HG02678 (cell line): ENCODE measurements around the gene FCHSD2.
"Not testable (repeated sequence)": the region's sequence is repeated elsewhere in the genome, so short reads cannot be mapped to it uniquely, and the experiment has no call there.

Experiments
- ATAC-seq: cut with Tn5 transposase; IDR thresholded peaks from one replicate; pipeline ENCODE4 v1.9.1; 2021; ENCODE audit warnings: mild to moderate bottlenecking, moderate library complexity; ENCODE audit not compliant: unreplicated experiment

Gene FCHSD2

DNA sequence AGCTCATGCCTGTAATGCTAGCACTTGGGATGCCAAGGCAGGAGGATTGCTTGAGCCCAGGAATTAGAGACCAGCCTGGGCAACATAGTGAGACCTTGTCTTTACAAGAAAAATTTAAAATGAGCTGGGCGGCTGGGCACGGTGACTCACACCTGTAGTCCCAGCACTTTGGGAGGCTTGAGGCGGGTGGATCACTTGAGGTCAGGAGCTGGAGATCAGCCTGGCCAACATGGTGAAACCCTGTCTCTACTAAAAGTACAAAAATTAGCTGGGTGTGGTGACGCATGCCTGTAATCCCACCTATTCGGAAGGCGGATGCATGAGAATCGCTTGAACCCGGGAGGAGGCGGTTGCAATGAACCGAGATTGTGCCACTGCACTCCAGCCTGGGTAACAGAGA is 330.4 kb downstream of the FCHSD2 start:
- ATAC-seq, result not testable (repeated sequence)

DNA sequence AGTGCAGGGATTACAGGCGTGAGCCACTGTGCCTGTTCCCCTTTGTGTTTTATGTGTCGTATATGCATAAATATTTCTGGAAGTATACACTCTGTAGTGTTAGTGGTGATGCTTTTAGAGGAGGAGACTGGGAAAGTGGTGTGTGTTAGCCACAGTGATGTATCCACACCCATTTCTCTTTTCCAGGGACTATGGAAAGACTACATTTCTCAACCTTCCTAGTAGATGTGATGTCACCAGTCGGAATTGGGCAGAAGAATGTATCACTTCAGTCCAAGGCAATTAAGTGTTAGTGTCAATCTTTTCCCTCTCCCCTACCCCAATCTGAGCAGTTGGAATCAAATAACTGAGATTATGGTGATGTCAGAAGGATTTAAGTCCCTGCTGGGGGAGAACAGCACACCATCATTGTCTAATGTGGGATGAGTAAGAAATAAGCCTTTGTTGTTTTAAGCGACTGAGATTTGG is 333.8 kb downstream of the FCHSD2 start:
- no peak for ATAC-seq

DNA sequence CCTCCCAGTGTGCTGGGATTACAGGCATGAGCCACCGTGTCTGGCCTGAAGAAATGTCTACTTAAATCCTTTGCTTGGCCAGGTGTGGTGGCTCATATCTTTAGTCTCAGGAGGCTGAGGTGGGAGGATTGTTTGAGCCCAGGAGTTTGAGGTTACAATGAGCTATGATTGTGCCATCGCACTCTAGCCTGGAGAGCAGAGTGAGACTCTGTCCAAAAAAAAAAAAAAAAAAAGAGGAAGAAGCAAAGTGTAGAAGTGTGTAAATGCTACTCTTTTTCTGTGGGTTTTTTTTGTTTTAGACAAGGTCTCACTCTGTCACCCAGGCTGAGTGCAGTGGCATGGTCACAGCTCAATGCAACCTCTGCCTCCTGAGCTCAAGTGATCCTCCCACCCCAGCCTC is 334.3 kb downstream of the FCHSD2 start:
- ATAC-seq, result no peak

DNA sequence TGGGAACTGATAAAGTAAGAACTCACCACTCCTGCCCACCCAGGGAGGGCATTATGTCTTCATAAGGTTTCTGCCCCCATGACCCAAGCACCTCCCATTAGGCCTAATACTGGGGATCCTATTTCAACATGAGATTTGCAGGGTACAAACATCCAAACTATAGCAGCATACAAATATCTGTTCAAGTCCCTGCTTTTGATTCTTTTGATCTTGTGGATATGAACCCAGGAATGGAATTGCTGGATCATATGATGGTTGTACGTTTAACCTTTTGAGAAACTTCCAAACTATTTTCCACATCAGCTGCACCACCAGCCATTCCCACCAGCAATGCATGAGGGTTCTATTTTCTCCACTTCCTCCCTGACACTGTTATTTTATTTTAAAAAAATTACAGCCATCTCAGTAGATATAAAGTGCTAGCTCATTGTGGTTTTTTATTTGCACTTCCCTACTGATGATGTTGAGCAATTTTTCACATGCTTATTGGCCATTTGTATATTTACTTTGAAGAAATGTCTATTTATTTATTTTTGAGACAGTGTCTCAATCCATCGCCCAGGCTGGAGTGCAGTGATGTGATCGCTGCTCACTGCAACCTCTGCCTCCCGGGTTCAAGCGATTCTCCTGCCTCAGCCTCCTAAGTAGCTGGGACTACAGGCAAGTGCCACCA is 335.0 kb downstream of the FCHSD2 start:
- ATAC-seq, result no peak

DNA sequence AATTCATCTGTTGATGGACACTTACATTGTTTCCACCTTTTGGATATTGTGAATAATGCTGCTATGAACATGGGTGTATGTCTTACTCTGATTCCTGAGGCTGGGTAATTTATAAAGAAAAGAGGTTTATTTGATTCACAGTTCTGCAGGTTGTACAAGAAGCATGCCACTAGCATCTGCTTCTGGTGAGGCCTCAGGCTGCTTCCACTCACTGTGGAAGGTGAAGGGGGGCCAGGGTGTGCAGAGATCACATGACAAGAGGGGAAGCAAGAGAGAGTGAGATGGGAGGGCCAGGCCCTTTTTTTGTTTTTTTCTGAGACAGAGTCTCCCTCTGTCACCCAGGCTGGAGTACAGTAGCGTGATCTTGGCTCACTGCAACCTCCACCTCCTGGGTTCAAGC is 335.7 kb downstream of the FCHSD2 start:
- ATAC-seq, result not testable (repeated sequence)

DNA sequence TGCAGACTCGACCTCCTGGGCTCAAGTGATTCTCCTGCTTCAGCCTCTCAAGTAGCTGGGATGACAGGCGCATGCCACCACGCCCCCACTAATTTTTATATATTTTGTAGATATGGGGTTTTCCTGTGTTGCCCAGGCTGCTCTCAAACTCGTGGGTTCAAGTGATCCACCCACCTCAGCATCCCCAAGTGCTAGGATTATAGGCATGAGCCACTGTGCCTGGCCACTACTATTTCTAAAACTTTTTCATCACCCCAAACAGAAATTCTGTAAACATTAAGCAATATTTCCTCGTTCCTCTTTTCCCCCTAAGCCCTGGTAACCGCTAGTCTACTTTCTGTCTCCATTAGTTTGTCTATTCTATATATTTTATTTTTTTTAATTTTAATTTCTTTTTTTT is 336.9 kb downstream of the FCHSD2 start:
- no peak for ATAC-seq

DNA sequence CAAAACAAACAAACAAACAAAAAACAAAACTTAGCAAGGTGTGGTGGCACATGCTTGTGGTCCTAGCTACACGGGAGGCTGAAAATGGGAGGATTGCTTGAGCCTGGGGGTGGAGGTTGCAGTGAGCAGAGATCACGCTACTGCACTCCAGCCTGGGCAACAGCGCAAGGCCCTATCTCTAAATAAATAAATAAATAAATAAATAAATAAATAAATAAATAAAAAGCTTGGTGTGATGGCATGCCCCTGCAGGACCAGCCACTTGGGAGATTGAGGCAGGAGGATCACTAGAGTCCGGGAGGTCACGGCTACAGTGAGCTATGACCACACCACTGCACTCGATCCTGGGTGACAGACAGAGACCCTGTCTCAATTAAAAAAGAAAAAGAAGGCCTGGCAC is 339.3 kb downstream of the FCHSD2 start:
- no peak for ATAC-seq

DNA sequence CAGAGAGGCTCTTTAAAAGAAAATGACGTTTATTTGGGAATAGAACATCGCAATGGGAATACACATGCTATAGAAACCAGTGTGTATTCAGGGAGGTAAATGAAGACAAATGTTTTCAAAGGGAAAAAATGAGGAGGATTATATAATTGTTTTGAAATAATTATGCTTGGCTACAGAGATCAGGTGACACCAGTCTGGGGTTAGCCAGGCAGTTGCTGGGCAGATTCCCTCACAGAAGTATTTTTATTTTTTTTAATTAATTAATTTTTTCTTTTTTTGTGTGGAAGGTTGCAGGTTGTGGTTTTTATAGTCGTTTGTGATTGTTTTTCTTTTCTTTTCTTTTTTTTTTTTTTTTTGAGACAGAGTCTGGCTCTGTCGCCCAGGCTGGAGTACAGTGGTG is 342.7 kb downstream of the FCHSD2 start:
- no peak for ATAC-seq

DNA sequence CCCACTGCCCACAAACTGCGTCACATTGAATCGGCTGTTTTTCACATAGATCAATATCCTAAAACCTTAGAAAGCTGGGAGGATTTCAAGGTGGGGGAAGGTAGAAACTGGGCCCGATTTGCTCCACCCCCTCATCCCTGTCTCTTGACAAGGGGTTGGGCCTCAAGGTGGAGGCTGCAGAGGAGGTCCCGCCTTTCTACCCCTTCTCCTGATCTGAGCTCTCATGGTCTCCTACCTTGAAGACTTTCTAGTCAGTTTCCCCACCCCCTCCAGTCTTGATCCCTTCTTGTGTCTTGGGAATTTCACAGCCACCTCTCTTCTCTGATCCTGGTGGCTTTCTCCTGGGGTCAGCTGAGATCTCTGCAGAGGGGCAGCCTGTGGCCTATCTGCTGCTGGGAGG is 343.8 kb downstream of the FCHSD2 start:
- ATAC-seq, result no peak

DNA sequence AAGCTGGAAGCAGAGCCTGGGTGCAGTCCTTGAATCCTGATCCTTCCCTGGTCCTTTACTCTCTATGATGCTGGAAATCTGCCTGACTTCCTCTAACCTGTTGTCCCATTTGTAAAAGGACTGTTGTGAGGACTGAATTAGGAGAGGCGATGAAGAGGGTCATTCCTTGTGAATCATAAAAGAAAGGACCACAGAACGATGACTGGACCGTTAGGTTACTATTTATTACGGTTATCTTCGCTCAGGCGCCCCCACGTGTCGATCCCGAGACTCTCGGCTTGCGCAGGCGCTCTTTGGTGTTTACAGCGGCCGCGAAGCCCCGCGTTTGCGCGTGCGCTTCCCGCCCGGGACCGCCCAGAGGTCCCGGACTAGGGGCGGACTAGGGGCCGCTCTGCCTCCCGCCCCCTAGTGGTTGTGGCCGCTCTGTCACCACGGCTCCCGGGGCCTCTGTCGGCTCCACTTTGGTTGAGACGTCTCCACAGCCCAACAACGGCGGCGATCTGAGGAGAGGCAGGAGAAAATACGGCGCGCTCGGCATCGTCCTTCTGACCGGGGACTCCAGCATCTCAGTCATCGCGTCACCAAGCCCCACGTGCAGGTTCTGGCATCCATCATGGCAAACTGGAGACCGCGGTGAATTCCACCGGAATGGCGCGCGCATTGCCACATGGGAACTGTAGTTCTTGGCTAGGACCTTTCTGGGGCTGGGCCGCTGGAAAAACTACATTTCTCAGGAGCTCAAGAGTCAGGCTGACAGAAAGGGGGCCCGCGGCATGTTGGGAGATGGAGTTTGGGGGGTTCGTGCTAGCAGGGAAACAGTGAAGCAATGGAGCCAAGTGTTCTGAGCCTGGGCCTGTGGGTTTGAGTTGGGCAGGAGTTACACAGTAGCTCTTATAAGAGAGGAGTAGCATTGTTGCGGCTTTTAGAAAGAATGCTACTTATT is 348.4 kb downstream of the FCHSD2 start, which contains the start of gene STARD10:
Gene STARD10 (minus strand): TSS at position 623 of the 943 bp plus-strand sequence. CDS start 12,866 bp downstream, outside the sequence.
- peak; percentile 89 for ATAC-seq

DNA sequence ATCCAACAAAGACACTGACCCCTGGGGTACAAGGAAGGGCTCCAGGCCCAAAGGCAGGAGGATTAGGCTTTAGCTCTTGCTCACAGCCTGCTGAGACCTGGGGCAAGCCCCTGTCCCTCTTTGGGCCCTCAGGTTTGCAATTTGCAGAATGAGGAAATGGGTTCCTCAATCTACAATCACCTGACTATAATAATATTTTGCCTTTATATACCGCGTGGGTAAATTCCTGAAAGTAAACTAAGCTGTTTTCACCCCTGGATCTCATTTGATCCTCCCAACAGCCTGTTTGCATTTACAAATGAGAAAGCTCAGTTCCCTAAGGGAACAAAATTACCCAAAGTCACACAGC is 349.1 kb downstream of the FCHSD2 start:
- no peak for ATAC-seq

DNA sequence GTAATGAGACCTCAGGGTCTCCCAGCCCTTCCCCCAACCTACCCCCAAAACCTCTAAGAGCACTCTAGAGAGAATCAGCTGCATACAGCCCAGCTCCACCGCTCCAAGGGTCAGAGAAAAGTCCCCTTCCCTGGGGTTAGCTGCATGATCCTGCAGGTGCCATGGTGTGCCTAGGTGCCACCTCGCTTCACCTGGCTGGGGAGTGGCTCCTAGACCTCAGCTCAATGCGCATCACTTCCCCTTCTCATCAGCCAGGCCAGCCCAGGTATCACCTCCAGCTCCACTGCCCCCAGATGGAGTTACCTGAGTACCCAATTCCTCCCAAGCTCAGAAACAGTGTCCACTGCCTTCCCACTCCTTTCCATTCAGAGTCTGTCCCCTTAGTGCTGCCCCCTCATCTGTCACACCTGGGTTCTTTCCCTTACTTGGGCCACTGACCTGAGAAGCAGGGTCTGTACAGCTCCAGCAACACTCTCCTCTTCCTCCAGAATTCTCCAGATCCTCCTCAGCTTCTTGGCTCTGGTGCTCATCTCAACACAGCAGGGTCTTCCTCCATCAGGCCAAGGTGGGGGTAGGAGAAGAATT is 349.6 kb downstream of the FCHSD2 start:
- no peak for ATAC-seq

DNA sequence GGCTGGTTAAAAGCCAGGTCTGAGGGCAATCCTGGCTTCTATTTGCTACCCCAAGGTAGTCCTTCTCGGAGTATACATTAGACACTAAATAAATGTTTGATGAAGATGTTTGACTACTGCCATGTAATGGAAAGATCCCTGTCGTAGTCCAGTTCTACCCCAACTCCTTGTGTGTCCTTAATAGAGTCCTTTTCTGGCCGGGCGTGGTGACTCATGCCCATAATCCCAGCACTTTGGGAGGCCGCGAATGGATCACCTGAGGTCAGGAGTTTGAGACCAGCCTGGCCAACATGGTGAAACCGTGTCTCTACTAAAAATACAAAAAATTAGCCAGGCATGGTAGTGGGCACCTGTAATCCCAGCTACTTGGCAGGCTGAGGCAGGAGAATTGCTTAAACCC is 350.9 kb downstream of the FCHSD2 start:
- ATAC-seq, result not testable (repeated sequence)

DNA sequence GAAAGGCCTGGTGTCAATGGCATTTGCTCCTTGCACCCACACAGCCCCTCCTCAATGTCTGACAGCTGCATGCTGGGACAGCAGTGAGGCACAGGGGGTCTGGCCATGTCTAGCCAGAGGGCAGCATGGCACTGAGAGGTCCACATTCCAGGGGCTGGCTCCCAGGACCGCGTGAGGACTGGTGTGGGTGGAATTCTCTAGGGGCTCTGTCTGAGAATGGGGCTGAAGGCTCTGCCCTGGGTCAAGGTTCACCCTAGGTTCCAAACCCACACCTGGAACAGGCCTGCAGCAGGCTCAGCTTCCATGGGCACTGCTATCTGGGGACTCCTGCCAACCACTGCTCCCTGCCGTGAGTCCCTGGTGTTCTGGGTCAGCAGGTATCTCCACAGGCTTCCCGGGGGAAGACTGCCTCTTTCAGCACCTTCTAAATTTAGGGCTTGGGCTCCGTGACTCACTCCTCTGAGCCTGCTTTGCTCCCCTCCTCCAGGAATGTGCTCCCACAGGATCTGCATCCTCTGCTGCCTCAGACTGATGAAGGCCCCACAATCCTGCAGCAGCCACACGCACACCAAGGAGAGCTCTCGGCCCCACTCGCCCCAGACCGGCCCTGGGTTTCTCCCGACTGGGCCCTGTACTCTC is 352.5 kb downstream of the FCHSD2 start:
- ATAC-seq, result no peak

DNA sequence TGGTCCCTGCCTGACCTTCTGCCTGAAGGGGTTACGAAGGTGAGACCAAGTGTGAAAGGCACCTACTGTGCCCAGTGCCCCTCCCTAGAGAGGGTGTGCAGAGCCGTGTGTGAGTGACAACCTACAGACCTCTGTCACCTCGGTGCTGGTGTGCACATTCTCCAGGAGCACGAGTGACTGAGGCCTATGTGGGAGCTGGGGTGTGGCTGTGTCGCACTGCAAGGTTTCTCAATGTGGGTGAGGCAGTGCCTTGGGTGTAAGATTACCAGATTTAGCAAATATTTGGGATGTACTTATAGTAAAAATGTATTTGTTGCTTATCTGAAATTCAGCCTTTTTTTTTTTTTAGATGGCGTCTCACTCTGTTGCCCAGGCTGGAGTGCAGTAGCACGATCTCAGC is 353.9 kb downstream of the FCHSD2 start:
- ATAC-seq, result no peak

DNA sequence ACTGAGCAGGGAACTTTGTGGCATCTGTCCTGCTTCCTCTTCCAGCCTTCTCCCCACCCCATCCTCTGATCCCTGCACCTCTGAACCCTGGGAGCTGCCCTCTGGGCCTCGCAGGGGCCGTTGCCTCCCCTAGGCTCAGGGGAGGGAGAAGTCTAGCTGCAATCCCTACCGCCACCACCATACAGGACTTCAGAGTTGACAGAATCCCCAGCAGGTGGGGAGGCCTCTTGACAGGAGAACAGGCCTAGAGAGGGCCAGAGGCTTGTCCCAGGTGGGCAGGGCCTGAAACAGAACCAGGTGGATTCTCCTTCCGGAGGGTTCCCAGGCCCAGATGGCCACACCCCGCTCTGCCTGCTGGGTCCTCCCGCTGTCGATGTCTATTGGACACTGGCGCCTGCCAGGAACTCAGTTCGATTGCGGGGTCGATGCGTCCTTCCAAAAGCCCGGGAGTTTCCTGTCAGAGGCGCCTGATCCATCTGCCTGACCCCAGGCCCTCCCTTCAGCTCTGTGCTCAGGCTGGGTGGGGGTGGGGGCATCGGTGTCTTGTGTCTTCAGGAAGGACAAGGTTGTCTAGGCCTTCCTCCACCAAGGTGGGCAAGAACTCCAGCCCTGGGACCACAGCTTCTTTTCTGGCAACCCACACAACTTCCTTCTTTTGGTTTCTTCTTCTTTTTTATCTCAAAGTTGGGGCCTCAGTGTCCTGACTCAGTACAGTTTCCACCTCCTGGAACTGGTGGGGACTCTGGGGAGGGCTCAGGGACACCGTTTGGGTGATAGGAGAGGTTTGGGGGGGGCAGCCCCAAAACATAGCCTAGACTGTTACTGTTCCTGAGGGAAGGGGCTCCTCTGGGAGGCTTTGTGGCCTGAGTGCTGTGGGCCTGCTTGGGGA is 354.7 kb downstream of the FCHSD2 start:
- peak; percentile 51 for ATAC-seq
